ENCODE data around the gene NOMO2. TPM values are rescaled to one million over a fixed set of nuclear protein-coding genes. Genes with fewer than 3 reads are reported as not detected.
"Not testable (repeated sequence)": the region's sequence is repeated elsewhere in the genome, so short reads cannot be mapped to it uniquely, and the experiment has no call there.

NOMO2 gene
- polyA plus RNA-seq, 3 donors, result 26.1 to 76.8 (median 66.0) TPM

GRCh38 chr16:18541912-18542311, 20.0 kb downstream of the NOMO2 start:
- H3K9me3 ChIP-seq (replicated peaks in 1 of 2; ENCODE audit: control insufficient read depth in 1 of 2, insufficient read depth in 1 of 2, low read length in 2 of 2); H3K27me3 ChIP-seq (ENCODE audit: control insufficient read depth in 2 of 2, insufficient read depth in 2 of 2, low read length in 2 of 2); H3K79me2 ChIP-seq (ENCODE audit: insufficient read depth, low read length); H3K4me3 Mint-ChIP-seq; H3K9ac ChIP-seq (ENCODE audit: insufficient read depth, low read length, poor library complexity, severe bottlenecking); H3K9me3 Mint-ChIP-seq; H3K27ac Mint-ChIP-seq; H3K36me3 ChIP-seq (replicated peaks in 1 of 2; ENCODE audit: control insufficient read depth in 1 of 2, insufficient read depth in 2 of 2, low read length in 2 of 2); H3K4me3 ChIP-seq (replicated peaks in 1 of 3; ENCODE audit: low read depth in 2 of 3, low read length in 3 of 3); H2AFZ ChIP-seq (ENCODE audit: insufficient read depth, low read depth, low read length, poor library complexity, severe bottlenecking); intact Hi-C loops (cut with micrococcal nuclease); H4K20me1 ChIP-seq (ENCODE audit: insufficient read depth, low read length); H3K27me3 Mint-ChIP-seq (ENCODE audit: low read depth in 3 of 3); H3K4me1 ChIP-seq (ENCODE audit: control insufficient read depth in 1 of 2, insufficient read depth in 2 of 2, low read length in 2 of 2); H3K4me1 Mint-ChIP-seq; H3K4me2 ChIP-seq (replicated peaks; ENCODE audit: extremely low read depth, low read length, poor library complexity, severe bottlenecking); DNase-seq; H3K27ac ChIP-seq (ENCODE audit: low read depth in 1 of 2, low read length in 2 of 2): not testable (repeated sequence)
- peaks cover 10 to 16% of the 10 kb centered on the region in 2 donors for H3K36me3 Mint-ChIP-seq
- WGBS (ENCODE audit: insufficient coverage), result no CpG with 5 or more reads among the region's 5 CpGs

GRCh38 chr16:18537004-18537403, 24.9 kb downstream of the NOMO2 start:
- H3K27me3 ChIP-seq (ENCODE audit: control insufficient read depth in 2 of 2, insufficient read depth in 2 of 2, low read length in 2 of 2); H3K9me3 ChIP-seq (replicated peaks in 1 of 2; ENCODE audit: control insufficient read depth in 1 of 2, insufficient read depth in 1 of 2, low read length in 2 of 2); H3K4me2 ChIP-seq (replicated peaks; ENCODE audit: extremely low read depth, low read length, poor library complexity, severe bottlenecking); H3K9me3 Mint-ChIP-seq; H4K20me1 ChIP-seq (ENCODE audit: insufficient read depth, low read length); H3K4me3 ChIP-seq (replicated peaks in 1 of 3; ENCODE audit: low read depth in 2 of 3, low read length in 3 of 3); H3K27ac ChIP-seq (ENCODE audit: low read depth in 1 of 2, low read length in 2 of 2); H3K79me2 ChIP-seq (ENCODE audit: insufficient read depth, low read length); intact Hi-C loops (cut with micrococcal nuclease); H2AFZ ChIP-seq (ENCODE audit: insufficient read depth, low read depth, low read length, poor library complexity, severe bottlenecking); H3K27me3 Mint-ChIP-seq (ENCODE audit: low read depth in 3 of 3); H3K4me3 Mint-ChIP-seq; H3K27ac Mint-ChIP-seq; DNase-seq; H3K9ac ChIP-seq (ENCODE audit: insufficient read depth, low read length, poor library complexity, severe bottlenecking); H3K4me1 Mint-ChIP-seq; H3K4me1 ChIP-seq (ENCODE audit: control insufficient read depth in 1 of 2, insufficient read depth in 2 of 2, low read length in 2 of 2): not testable (repeated sequence)
- peaks cover 3 to 12% of the 10 kb centered on the region in 2 donors for H3K36me3 ChIP-seq (replicated peaks in 1 of 2; ENCODE audit: control insufficient read depth in 1 of 2, insufficient read depth in 2 of 2, low read length in 2 of 2)
- WGBS (ENCODE audit: insufficient coverage), result no CpG with 5 or more reads among the region's 3 CpGs
- peaks cover 21 to 29% of the 10 kb centered on the region in 2 donors for H3K36me3 Mint-ChIP-seq

GRCh38 chr16:18535519-18536168, 26.3 kb downstream of the NOMO2 start:
- H3K9me3 Mint-ChIP-seq; H3K79me2 ChIP-seq (ENCODE audit: insufficient read depth, low read length); H3K4me1 ChIP-seq (ENCODE audit: control insufficient read depth in 1 of 2, insufficient read depth in 2 of 2, low read length in 2 of 2); intact Hi-C loops (cut with micrococcal nuclease); H3K4me3 ChIP-seq (replicated peaks in 1 of 3; ENCODE audit: low read depth in 2 of 3, low read length in 3 of 3); H3K27me3 ChIP-seq (ENCODE audit: control insufficient read depth in 2 of 2, insufficient read depth in 2 of 2, low read length in 2 of 2); H3K4me3 Mint-ChIP-seq; H4K20me1 ChIP-seq (ENCODE audit: insufficient read depth, low read length); H3K9me3 ChIP-seq (replicated peaks in 1 of 2; ENCODE audit: control insufficient read depth in 1 of 2, insufficient read depth in 1 of 2, low read length in 2 of 2); DNase-seq; H3K27me3 Mint-ChIP-seq (ENCODE audit: low read depth in 3 of 3); H3K27ac ChIP-seq (ENCODE audit: low read depth in 1 of 2, low read length in 2 of 2); H3K4me1 Mint-ChIP-seq; H2AFZ ChIP-seq (ENCODE audit: insufficient read depth, low read depth, low read length, poor library complexity, severe bottlenecking); H3K9ac ChIP-seq (ENCODE audit: insufficient read depth, low read length, poor library complexity, severe bottlenecking); H3K4me2 ChIP-seq (replicated peaks; ENCODE audit: extremely low read depth, low read length, poor library complexity, severe bottlenecking): not testable (repeated sequence)
- 90% methylated on average over 4 of the region's 15 CpGs for WGBS (ENCODE audit: insufficient coverage)
- Mint-ChIP-seq H3K36me3 (peaks cover 23 to 34% of the 10 kb centered on the region in 2 donors), H3K27ac (peak overlapping the region in 2 of 7 donors; percentile 30)
- peaks cover 3 to 12% of the 10 kb centered on the region in 2 donors for H3K36me3 ChIP-seq (replicated peaks in 1 of 2; ENCODE audit: control insufficient read depth in 1 of 2, insufficient read depth in 2 of 2, low read length in 2 of 2)

- not testable (repeated sequence) for H3K4me3 Mint-ChIP-seq
Observed at GRCh38 chr16:18534308-18534707, 27.6 kb downstream of the NOMO2 start.

More at GRCh38 chr16:18534308-18534707, 27.6 kb downstream of the NOMO2 start:
- H3K4me1 ChIP-seq (ENCODE audit: control insufficient read depth in 1 of 2, insufficient read depth in 2 of 2, low read length in 2 of 2); H3K4me1 Mint-ChIP-seq; H3K27me3 Mint-ChIP-seq (ENCODE audit: low read depth in 3 of 3); DNase-seq; H3K9ac ChIP-seq (ENCODE audit: insufficient read depth, low read length, poor library complexity, severe bottlenecking); H3K4me2 ChIP-seq (replicated peaks; ENCODE audit: extremely low read depth, low read length, poor library complexity, severe bottlenecking); H3K9me3 Mint-ChIP-seq; H3K9me3 ChIP-seq (replicated peaks in 1 of 2; ENCODE audit: control insufficient read depth in 1 of 2, insufficient read depth in 1 of 2, low read length in 2 of 2); H4K20me1 ChIP-seq (ENCODE audit: insufficient read depth, low read length); H3K27me3 ChIP-seq (ENCODE audit: control insufficient read depth in 2 of 2, insufficient read depth in 2 of 2, low read length in 2 of 2); H3K27ac Mint-ChIP-seq; H3K79me2 ChIP-seq (ENCODE audit: insufficient read depth, low read length); H2AFZ ChIP-seq (ENCODE audit: insufficient read depth, low read depth, low read length, poor library complexity, severe bottlenecking); H3K4me3 ChIP-seq (replicated peaks in 1 of 3; ENCODE audit: low read depth in 2 of 3, low read length in 3 of 3); H3K27ac ChIP-seq (ENCODE audit: low read depth in 1 of 2, low read length in 2 of 2); intact Hi-C loops (cut with micrococcal nuclease): not testable (repeated sequence)
- no CpG with 5 or more reads among the region's 4 CpGs for WGBS (ENCODE audit: insufficient coverage)
- peaks cover 3 to 12% of the 10 kb centered on the region in 2 donors for H3K36me3 ChIP-seq (replicated peaks in 1 of 2; ENCODE audit: control insufficient read depth in 1 of 2, insufficient read depth in 2 of 2, low read length in 2 of 2)
- H3K36me3 Mint-ChIP-seq, result peaks cover 20 to 29% of the 10 kb centered on the region in 2 donors
